Measurements from ENCODE around the gene USH1C.

- no peak for TF ChIP-seq CTCF (IDR thresholded peaks at IDR 0.05 in 8 of 11, conservative IDR thresholded peaks at IDR 0.05 in 3 of 11)
- TF ChIP-seq POLR2A (IDR thresholded peaks at IDR 0.05) = no peak
- TF ChIP-seq POLR2AphosphoS5 (IDR thresholded peaks at IDR 0.05) = no peak
Measured at GRCh38 chr11:17541330-17541885, 2.8 kb downstream of the USH1C start.

Data from spleen (tissue), 7 donors.